ENCODE measurements around the gene TNXB. TPM values are rescaled to one million over a fixed set of nuclear protein-coding genes. Genes with fewer than 3 reads are reported as not detected.
"Not testable (repeated sequence)": the region's sequence is repeated elsewhere in the genome, so short reads cannot be mapped to it uniquely, and the experiment has no call there.

The TNXB gene
- total RNA-seq, 5 donors from 2014 or later (not counting 1 experiment from before 2014, with no cell fraction given), result 8.0 to 20.9 (median 15.4) TPM

GRCh38 chr6:32108727-32109113 is 418 bp downstream of the TNXB start:
- Histone ChIP-seq H3K27me3 (replicated peaks in 1 of 2; ENCODE audit: control insufficient read depth in 2 of 2, extremely low read depth in 1 of 2, insufficient read depth in 2 of 2, low read length in 1 of 2) (peaks cover 2 to 42% of the 10 kb centered on the region in 2 experiments), H3K4me1 (ENCODE audit: control insufficient read depth in 1 of 2, extremely low read depth in 1 of 2, insufficient read depth in 2 of 2, low read length in 2 of 2) (peaks cover 0 to 28% of the 10 kb centered on the region in 2 experiments), H3K4me3 (ENCODE audit: control insufficient read depth in 1 of 2, extremely low read depth in 1 of 2, low read length in 1 of 2) (no peak overlapping the region), H3K36me3 (ENCODE audit: control insufficient read depth in 2 of 2, extremely low read depth in 1 of 2, insufficient read depth in 1 of 2, low read length in 1 of 2) (no peaks in the 10 kb centered on the region), H3K9me3 (no peaks in the 10 kb centered on the region), H3K27ac (ENCODE audit: low read length) (no peak overlapping the region)
- Mint-ChIP-seq H3K36me3 (no peaks in the 10 kb centered on the region), H3K27me3 (peaks cover 17 to 28% of the 10 kb centered on the region in 2 donors), H3K4me1 (peaks cover 25 to 40% (median 26%) of the 10 kb centered on the region in 3 donors), H3K27ac (peak overlapping the region in 1 of 2 donors; percentile 28), H3K9me3 (no peaks in the 10 kb centered on the region), H3K4me3 (peak overlapping the region in 1 of 3 donors; percentile 50)
- ChIA-PET POLR2A (no interaction called here), CTCF (no interaction called here)
- 61% methylated on average over 6 of the region's 6 CpGs for WGBS (ENCODE audit: insufficient coverage)
- DNase-seq (no peak), ATAC-seq (replicated peaks in 1 of 4) (peak in 1 of 4 experiments; percentile 11)

- Mint-ChIP-seq H3K27ac (no peak overlapping the region), H3K4me1 (peaks cover 24 to 40% (median 26%) of the 10 kb centered on the region in 3 donors), H3K36me3 (no peaks in the 10 kb centered on the region), H3K4me3 (peak overlapping the region in 1 of 3 donors; percentile 50), H3K9me3 (no peaks in the 10 kb centered on the region), H3K27me3 (peaks cover 17 to 31% of the 10 kb centered on the region in 2 donors)
- H3K4me1 ChIP-seq (ENCODE audit: control insufficient read depth in 1 of 2, extremely low read depth in 1 of 2, insufficient read depth in 2 of 2, low read length in 2 of 2), result peaks cover 0 to 28% of the 10 kb centered on the region in 2 experiments
- POLR2A ChIA-PET, result no interaction called here
- ATAC-seq (replicated peaks in 1 of 4) (peak in 1 of 4 experiments; percentile 29), DNase-seq (no peak)
- H3K27ac ChIP-seq (ENCODE audit: low read length), result no peak overlapping the region
- H3K27me3 ChIP-seq (replicated peaks in 1 of 2; ENCODE audit: control insufficient read depth in 2 of 2, extremely low read depth in 1 of 2, insufficient read depth in 2 of 2, low read length in 1 of 2), result peaks cover 2 to 42% of the 10 kb centered on the region in 2 experiments
- CTCF ChIA-PET, result no interaction called here
- no peak overlapping the region for H3K4me3 ChIP-seq (ENCODE audit: control insufficient read depth in 1 of 2, extremely low read depth in 1 of 2, low read length in 1 of 2)
- no peaks in the 10 kb centered on the region for H3K36me3 ChIP-seq (ENCODE audit: control insufficient read depth in 2 of 2, extremely low read depth in 1 of 2, insufficient read depth in 1 of 2, low read length in 1 of 2)
- WGBS (ENCODE audit: insufficient coverage), result 13% methylated on average over 10 of the region's 15 CpGs
- H3K9me3 ChIP-seq, result no peaks in the 10 kb centered on the region
These were observed 977 bp downstream of the TNXB start for GRCh38 chr6:32108094-32108627.

- Histone ChIP-seq H3K4me1 (ENCODE audit: control insufficient read depth in 1 of 2, extremely low read depth in 1 of 2, insufficient read depth in 2 of 2, low read length in 2 of 2) (peaks cover 0 to 28% of the 10 kb centered on the region in 2 experiments), H3K27me3 (replicated peaks in 1 of 2; ENCODE audit: control insufficient read depth in 2 of 2, extremely low read depth in 1 of 2, insufficient read depth in 2 of 2, low read length in 1 of 2) (peaks cover 2 to 42% of the 10 kb centered on the region in 2 experiments), H3K36me3 (ENCODE audit: control insufficient read depth in 2 of 2, extremely low read depth in 1 of 2, insufficient read depth in 1 of 2, low read length in 1 of 2) (no peaks in the 10 kb centered on the region), H3K4me3 (ENCODE audit: control insufficient read depth in 1 of 2, extremely low read depth in 1 of 2, low read length in 1 of 2) (no peak overlapping the region), H3K9me3 (no peaks in the 10 kb centered on the region), H3K27ac (ENCODE audit: low read length) (no peak overlapping the region)
- Mint-ChIP-seq H3K9me3 (no peaks in the 10 kb centered on the region), H3K27me3 (peaks cover 17 to 31% of the 10 kb centered on the region in 2 donors), H3K27ac (no peak overlapping the region), H3K36me3 (no peaks in the 10 kb centered on the region), H3K4me3 (peak overlapping the region in 1 of 3 donors; percentile 50), H3K4me1 (peaks cover 24 to 40% (median 26%) of the 10 kb centered on the region in 3 donors)
- WGBS (ENCODE audit: insufficient coverage), result no CpG with 5 or more reads among the region's 1 CpG
- ChIA-PET CTCF (interaction anchor here in 1 of 2 donors (0.5 kb wide), 1 partner anchor 74 kb away, joined by 3 read pairs; no protein-coding TSS in a partner anchor), POLR2A (no interaction called here)
- ATAC-seq (replicated peaks in 1 of 4) (no peak), DNase-seq (no peak)
These were observed 1.7 kb downstream of the TNXB start for GRCh38 chr6:32107406-32107805.

- Mint-ChIP-seq H3K27ac (no peak overlapping the region), H3K27me3 (peaks cover 17 to 34% of the 10 kb centered on the region in 2 donors), H3K9me3 (no peaks in the 10 kb centered on the region), H3K4me1 (peaks cover 24 to 34% (median 26%) of the 10 kb centered on the region in 3 donors), H3K36me3 (no peaks in the 10 kb centered on the region), H3K4me3 (no peak overlapping the region)
- Histone ChIP-seq H3K9me3 (no peaks in the 10 kb centered on the region), H3K4me1 (ENCODE audit: control insufficient read depth in 1 of 2, extremely low read depth in 1 of 2, insufficient read depth in 2 of 2, low read length in 2 of 2) (peaks cover 0 to 28% of the 10 kb centered on the region in 2 experiments), H3K36me3 (ENCODE audit: control insufficient read depth in 2 of 2, extremely low read depth in 1 of 2, insufficient read depth in 1 of 2, low read length in 1 of 2) (no peaks in the 10 kb centered on the region), H3K4me3 (ENCODE audit: control insufficient read depth in 1 of 2, extremely low read depth in 1 of 2, low read length in 1 of 2) (no peak overlapping the region), H3K27ac (ENCODE audit: low read length) (no peak overlapping the region), H3K27me3 (replicated peaks in 1 of 2; ENCODE audit: control insufficient read depth in 2 of 2, extremely low read depth in 1 of 2, insufficient read depth in 2 of 2, low read length in 1 of 2) (peaks cover 2 to 43% of the 10 kb centered on the region in 2 experiments)
- WGBS (ENCODE audit: insufficient coverage), result 91% methylated on average over 3 of the region's 4 CpGs
- no peak for ATAC-seq (replicated peaks in 1 of 4)
- ChIA-PET CTCF (no interaction called here), POLR2A (interaction anchor here in 1 of 2 donors (0.6 kb wide), 1 partner anchor 46 kb away, joined by 15 read pairs; no protein-coding TSS in a partner anchor)
- DNase-seq, result no peak
These were observed 3.7 kb downstream of the TNXB start for GRCh38 chr6:32105433-32105832.

- 100% methylated on average over 1 of the region's 3 CpGs for WGBS (ENCODE audit: insufficient coverage)
These were observed 6.9 kb downstream of the TNXB start for GRCh38 chr6:32102255-32102654.

GRCh38 chr6:32100251-32100650 is 8.9 kb downstream of the TNXB start:
- H3K9me3 ChIP-seq; DNase-seq; H3K27ac ChIP-seq (ENCODE audit: low read length); POLR2A ChIA-PET; H3K36me3 ChIP-seq (ENCODE audit: control insufficient read depth in 2 of 2, extremely low read depth in 1 of 2, insufficient read depth in 1 of 2, low read length in 1 of 2); CTCF ChIA-PET; H3K4me1 ChIP-seq (ENCODE audit: control insufficient read depth in 1 of 2, extremely low read depth in 1 of 2, insufficient read depth in 2 of 2, low read length in 2 of 2); H3K4me1 Mint-ChIP-seq; H3K4me3 ChIP-seq (ENCODE audit: control insufficient read depth in 1 of 2, extremely low read depth in 1 of 2, low read length in 1 of 2); H3K4me3 Mint-ChIP-seq; ATAC-seq (replicated peaks in 1 of 4); H3K36me3 Mint-ChIP-seq; H3K9me3 Mint-ChIP-seq; H3K27ac Mint-ChIP-seq: not testable (repeated sequence)
- H3K27me3 Mint-ChIP-seq, result peaks cover 44 to 51% of the 10 kb centered on the region in 2 donors
- peaks cover 2 to 52% of the 10 kb centered on the region in 2 experiments for H3K27me3 ChIP-seq (replicated peaks in 1 of 2; ENCODE audit: control insufficient read depth in 2 of 2, extremely low read depth in 1 of 2, insufficient read depth in 2 of 2, low read length in 1 of 2)
- WGBS (ENCODE audit: insufficient coverage), result 93% methylated on average over 3 of the region's 8 CpGs

More at GRCh38 chr6:32102255-32102654, 6.9 kb downstream of the TNXB start:
- Mint-ChIP-seq H3K27ac (no peak overlapping the region), H3K27me3 (peaks cover 39% of the 10 kb centered on the region in 2 donors), H3K36me3 (no peaks in the 10 kb centered on the region), H3K4me1 (peaks cover under 1 to 9% (median under 1%) of the 10 kb centered on the region in 3 donors), H3K4me3 (no peak overlapping the region), H3K9me3 (no peaks in the 10 kb centered on the region)
- POLR2A ChIA-PET, result no interaction called here
- no peak overlapping the region for H3K4me3 ChIP-seq (ENCODE audit: control insufficient read depth in 1 of 2, extremely low read depth in 1 of 2, low read length in 1 of 2)
- no peak for DNase-seq
- peaks cover 2 to 47% of the 10 kb centered on the region in 2 experiments for H3K27me3 ChIP-seq (replicated peaks in 1 of 2; ENCODE audit: control insufficient read depth in 2 of 2, extremely low read depth in 1 of 2, insufficient read depth in 2 of 2, low read length in 1 of 2)
- H3K36me3 ChIP-seq (ENCODE audit: control insufficient read depth in 2 of 2, extremely low read depth in 1 of 2, insufficient read depth in 1 of 2, low read length in 1 of 2), result no peaks in the 10 kb centered on the region
- H3K9me3 ChIP-seq, result no peaks in the 10 kb centered on the region
- H3K4me1 ChIP-seq (ENCODE audit: control insufficient read depth in 1 of 2, extremely low read depth in 1 of 2, insufficient read depth in 2 of 2, low read length in 2 of 2), result peaks cover 0 to 1% of the 10 kb centered on the region in 2 experiments
- ATAC-seq (replicated peaks in 1 of 4), result no peak
- CTCF ChIA-PET, result no interaction called here
- no peak overlapping the region for H3K27ac ChIP-seq (ENCODE audit: low read length)

Data from T-cell (primary cell).